K562 (cell line): Measurements from ENCODE around the gene FBRS. TPM values are rescaled to one million over a fixed set of nuclear protein-coding genes. Genes with fewer than 3 reads are reported as not detected.
A peak's percentile ranks its signal among the peaks of the same experiment; 100 is the strongest.

Source experiments
- ATAC-seq: fragments of 200-7000 bp; cut with Tn5 transposase; 3 replicates; pipeline ENCODE4 v1.9.1; 2020; ENCODE audit warnings: moderate library complexity
- BruUV-seq: library from RNA; stranded (reverse); fragments of 400-500 nt; replicated peaks from 2 replicates; lab custom pipeline; 2021; lab: Mats Ljungman, UMichigan
- CTCF ChIA-PET: fragments of 300-600 bp; formaldehyde crosslinking; extraction: SDS; loops from one replicate; lab custom pipeline; 2021; ENCODE audit warnings: low intra/inter-chr PET ratio; lab: Yijun Ruan, JAX
- POLR2A ChIA-PET: fragments of 300-600, 350-650 bp; sonication (Branson Sonifier 250); formaldehyde crosslinking; extraction: SDS; loops from one replicate; lab custom pipeline; 2021; ENCODE audit warnings: antibody characterized with exemption, inconsistent platforms; lab: Yijun Ruan, JAX
- DNase-seq, 4 experiments: peaks; one replicate each; pipeline versions ENCODE4 v3.0.0 to v3.0.0-alpha.2; 2011 to 2018; ENCODE audit warnings: low spot score in 3 of 4, mixed read lengths in 3 of 4; ENCODE audit errors: extremely low read depth in 1 of 4
- FAIRE-seq: peaks from 2 replicates; lab custom pipeline; 2011; peaks lifted over from hg19 to GRCh38; lab: Jason Lieb, UNC
- H2AFZ ChIP-seq: 2 replicates; pipeline ENCODE4 v1.6.0; 2011; ENCODE audit warnings: low read depth, low read length, control low read depth, inconsistent platforms
- H3K27ac ChIP-seq: fragments of 200-600 bp; 3 replicates; pipeline ENCODE4 v1.8.0; 2011; ENCODE audit warnings: low read depth, mild to moderate bottlenecking, control low read depth, inconsistent platforms, low read length, moderate library complexity, mixed read lengths; ENCODE audit errors: extremely low read depth
- H3K27me3 ChIP-seq, 2 experiments: fragments of 300-600 bp in 1 of 2; 2 replicates in 1 of 2; 3 replicates in 1 of 2; pipeline versions ENCODE4 v1.6.0 to v1.8.0; 2011; ENCODE audit warnings: inconsistent platforms in 2 of 2, low read length in 2 of 2, mild to moderate bottlenecking in 1 of 2, mixed read lengths in 1 of 2, moderate library complexity in 1 of 2; ENCODE audit not compliant: control insufficient read depth in 2 of 2, insufficient read depth in 2 of 2
- H3K36me3 ChIP-seq: fragments of 300-600 bp; 3 replicates; pipeline ENCODE4 v1.8.0; 2011; ENCODE audit warnings: mild to moderate bottlenecking, low read length, inconsistent platforms; ENCODE audit not compliant: control insufficient read depth, insufficient read depth
- H3K4me1 ChIP-seq, 2 experiments: fragments of 200-600 bp in 1 of 2; replicated peaks in 1 of 2; 2 replicates in 1 of 2; 3 replicates in 1 of 2; pipeline versions ENCODE4 v1.5.1 to v1.8.0; 2011; ENCODE audit warnings: inconsistent platforms in 2 of 2, low read length in 2 of 2, mild to moderate bottlenecking in 1 of 2, mixed read lengths in 1 of 2, moderate library complexity in 1 of 2; ENCODE audit not compliant: control insufficient read depth in 2 of 2, insufficient read depth in 2 of 2
- H3K4me2 ChIP-seq: 2 replicates; pipeline ENCODE4 v1.6.1; 2011; ENCODE audit warnings: low read length, control low read depth, inconsistent platforms, mixed read lengths; ENCODE audit not compliant: insufficient read depth
- H3K4me3 ChIP-seq: fragments of 200-600 bp; sonication (generic), shearing (Covaris generic); 2 replicates; pipeline ENCODE4 v1.5.1; 2016; ENCODE audit warnings: control low read depth, inconsistent platforms
- H3K79me2 ChIP-seq: fragments of 200-600 bp; 3 replicates; pipeline ENCODE4 v1.8.0; 2011; ENCODE audit warnings: low read length, inconsistent platforms; ENCODE audit not compliant: control insufficient read depth, insufficient read depth
- H3K9ac ChIP-seq, 2 experiments: 2 replicates each; pipeline versions ENCODE4 v1.6.0 to v1.6.1; 2011; ENCODE audit warnings: low read depth in 2 of 2, low read length in 2 of 2, control low read depth in 1 of 2, inconsistent platforms in 1 of 2, mild to moderate bottlenecking in 1 of 2, mixed read lengths in 1 of 2; ENCODE audit not compliant: insufficient read depth in 1 of 2
- H3K9me1 ChIP-seq: one replicate; pipeline ENCODE4 v1.6.0; 2011; ENCODE audit warnings: inconsistent platforms, mild to moderate bottlenecking, low read length, moderate library complexity; ENCODE audit not compliant: control insufficient read depth, insufficient read depth
- H3K9me3 ChIP-seq: replicated peaks from 2 replicates; pipeline ENCODE4 v1.5.1; 2011; ENCODE audit warnings: low read depth, low read length, inconsistent platforms; ENCODE audit not compliant: control insufficient read depth, insufficient read depth
- H4K20me1 ChIP-seq: replicated peaks from 2 replicates; pipeline ENCODE4 v1.6.1; 2011; ENCODE audit warnings: low read length, inconsistent platforms, mixed read lengths; ENCODE audit not compliant: control insufficient read depth, insufficient read depth
- ARNT ChIP-seq, 2 experiments: fragments of 450-650 bp; IDR thresholded peaks; 2 replicates each; pipeline ENCODE4 v1.6.1; 2016; ENCODE audit warnings: mild to moderate bottlenecking in 1 of 2
- CAMTA2 ChIP-seq: fragments of 250-450 bp; sonication (Bioruptor Pico); conservative IDR thresholded peaks from 2 replicates; pipeline ENCODE4 v1.5.1; 2022
- E4F1 ChIP-seq: fragments of 250-450 bp; sonication (Bioruptor Pico); IDR thresholded peaks from 2 replicates; pipeline ENCODE4 v1.5.0; 2021; ENCODE audit warnings: mild to moderate bottlenecking, borderline replicate concordance
- GABPB1 ChIP-seq: sonication (generic); formaldehyde crosslinking; IDR thresholded peaks from 2 replicates; pipeline ENCODE4 v1.8.0; 2022; ENCODE audit warnings: mild to moderate bottlenecking, missing genetic modification reagents
- KLF1 ChIP-seq: fragments of 450-650 bp; IDR thresholded peaks from 2 replicates; pipeline ENCODE4 v1.6.1; 2016; ENCODE audit warnings: missing genetic modification characterization, missing compliant biosample characterization
- KLF13 ChIP-seq: fragments of 450-650 bp; IDR thresholded peaks from 2 replicates; pipeline ENCODE4 v1.6.1; 2016; ENCODE audit warnings: missing genetic modification characterization, low read depth, mild to moderate bottlenecking, missing compliant biosample characterization, moderate library complexity, borderline replicate concordance
- NFXL1 ChIP-seq: fragments of 450-650 bp; formaldehyde crosslinking; IDR thresholded peaks from 2 replicates; pipeline ENCODE4 v1.4.0; 2021; ENCODE audit warnings: mild to moderate bottlenecking
- PHF20 ChIP-seq: fragments of 450-650 bp; IDR thresholded peaks from 2 replicates; pipeline ENCODE4 v1.6.1; 2018; ENCODE audit not compliant: partially characterized antibody
- PTTG1 ChIP-seq: fragments of 450-650 bp; IDR thresholded peaks from 2 replicates; pipeline ENCODE4 v1.6.1; 2016; ENCODE audit warnings: low read depth, mild to moderate bottlenecking, missing genetic modification characterization, missing compliant biosample characterization
- RBM22 ChIP-seq: fragments of 200-400 bp; formaldehyde crosslinking; IDR thresholded peaks from 2 replicates; pipeline ENCODE4 v1.6.1; 2018; ENCODE audit warnings: low read length, low read depth; ENCODE audit not compliant: poor library complexity, severe bottlenecking
- SMARCB1 ChIP-seq: IDR thresholded peaks from 2 replicates; pipeline ENCODE4 v1.6.1; 2011; ENCODE audit warnings: improper control_type of control experiment, low read depth; ENCODE audit not compliant: insufficient read length
- SRSF9 ChIP-seq: fragments of 200-400 bp; formaldehyde crosslinking; IDR thresholded peaks from 2 replicates; pipeline ENCODE4 v1.6.1; 2017; ENCODE audit warnings: low read depth, low read length, borderline replicate concordance
- ZNF589 ChIP-seq: fragments of 200-800 bp; sonication (Bioruptor generic); IDR thresholded peaks from 2 replicates; pipeline ENCODE4 v1.6.1; 2016; ENCODE audit warnings: low read depth, missing genetic modification characterization, missing compliant biosample characterization
- ZNF785 ChIP-seq: fragments of 250-450 bp; sonication (Bioruptor Pico); IDR thresholded peaks from 2 replicates; pipeline ENCODE4 v1.4.0; 2020; ENCODE audit warnings: mild to moderate bottlenecking
- WGBS: fragments of 100-300 bp; shearing (Covaris generic); methylation state at CpG from one replicate; pipeline ENCODE4 v1.1.6; 2016; ENCODE audit warnings: low coverage, mixed read lengths; ENCODE audit not compliant: insufficient coverage; ENCODE audit errors: missing lambda C conversion rate; 5-methylcytosine and 5-hydroxymethylcytosine counted together
- in situ Hi-C: fragments of 300-500 bp; cut with MboI; formaldehyde crosslinking; loops from 4 replicates; pipeline ENCODE4 v1.15.0; 2018; ENCODE audit warnings: inconsistent platforms, mixed read lengths
- intact Hi-C: fragments of 100-400 bp; cut with micrococcal nuclease; formaldehyde crosslinking; loops from 2 replicates; pipeline ENCODE4 v1.14.2; 2022
- polyA plus RNA-seq, 8 experiments: library from polyadenylated mRNA; depleted of rRNA in 4 of 8; stranded (reverse) in 5 of 8; unstranded in 3 of 8; fragments of >200 nt; fragmentation: Nextera tagmentation in 2 of 8; fragmentation: Illumina TruSeq in 1 of 8; extraction: Ambion mirVana in 2 of 8; extraction: Trizol in 1 of 8; gene quantifications; 2 replicates each; pipeline versions ENCODE4 v1.2.1 to v1.2.3, GENCODE V29; 2011 to 2014; ENCODE audit warnings: inconsistent platforms in 1 of 8, missing spikeins in 1 of 8
- total RNA-seq, 7 experiments: library from RNA; depleted of rRNA in 6 of 7; stranded (reverse); fragments of >200 nt in 6 of 7; fragmentation: Illumina TruSeq in 2 of 7; extraction: Trizol in 2 of 7; gene quantifications; 2 replicates each; pipeline versions ENCODE4 v1.2.1 to v1.2.3, GENCODE V29; 2011 to 2021; ENCODE audit warnings: low replicate concordance in 1 of 7
- TF ChIP-seq, protein P1 (sequence below): fragments of 250-450 bp; sonication (Bioruptor Pico); IDR thresholded peaks from 2 replicates; pipeline ENCODE4 v1.4.0; 2020
- TF ChIP-seq, protein P2 (sequence below): fragments of 450-650 bp; IDR thresholded peaks from 2 replicates; pipeline ENCODE4 v1.6.1; 2016; ENCODE audit warnings: borderline replicate concordance

Gene FBRS
- total and polyA plus RNA-seq, 9 of the 15 experiments (the other 6 are each of a cell fraction or from before 2014, with no cell fraction given): 0.32 to 59.5 (median 13.1) TPM

DNA sequence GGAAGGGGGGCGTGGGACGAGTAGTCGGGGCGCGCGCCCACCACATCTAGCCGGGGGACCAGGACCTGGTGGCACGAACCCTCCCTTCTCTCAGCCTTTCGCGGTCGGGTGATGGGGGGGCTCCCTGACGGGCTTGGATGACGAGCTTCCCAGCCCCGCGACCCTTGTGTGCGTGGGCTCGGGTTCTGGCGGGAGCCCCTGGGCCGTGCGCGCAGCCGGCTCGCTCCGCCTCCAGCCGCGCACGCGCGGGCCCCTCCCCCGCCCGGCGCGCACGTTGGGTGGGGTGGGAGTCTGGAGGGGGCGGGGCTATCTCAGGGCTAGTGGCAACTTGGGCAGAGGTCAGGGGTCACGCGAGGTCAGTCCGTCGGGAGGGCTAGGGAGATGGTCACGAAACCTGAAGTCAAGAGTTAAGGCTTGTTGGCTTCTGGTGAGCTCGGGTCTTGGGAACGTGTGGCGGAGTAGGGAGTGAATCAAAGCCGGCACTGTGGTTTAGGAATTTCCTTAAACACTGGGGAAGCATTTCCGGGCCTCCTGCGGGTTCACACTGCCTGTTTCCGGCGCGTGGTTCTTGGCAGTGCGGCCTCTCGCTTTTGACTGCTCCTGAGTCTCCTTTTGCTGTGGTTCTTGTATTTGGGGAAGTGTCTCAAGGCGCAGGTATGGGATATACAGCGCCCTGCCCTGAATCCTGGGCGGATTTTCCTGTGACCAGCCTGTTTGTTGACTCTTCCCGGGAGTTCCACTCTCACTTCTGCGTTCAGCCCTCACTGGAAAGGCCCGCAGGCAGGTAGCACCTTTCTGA is 40.8 kb downstream of the FBRS start, which contains the start of gene SRCAP:
Gene SRCAP, plus strand, starts transcription at position 356 of the 799 bp plus-strand sequence. CDS start 1,654 bp downstream, outside the sequence.
- ATAC-seq: peak; percentile 74
- Histone ChIP-seq H3K9me1 (no peaks in the 10 kb centered on the region), H3K27ac (peak within 1 kb of the TSS; percentile 100), H3K4me1 (peaks cover 22 to 27% of the 10 kb centered on the region in 2 experiments), H3K9ac (peak within 1 kb of the TSS; percentile 99 to 100), H3K36me3 (peaks cover 44% of the 10 kb centered on the region), H3K4me3 (peak within 1 kb of the TSS; percentile 82), H3K4me2 (peak within 1 kb of the TSS; percentile 95), H2AFZ (peak within 1 kb of the TSS; percentile 99), H4K20me1 (0 out of 2 replicates have a peak, but pooled peaks cover 7% of the 10 kb centered on the region), H3K79me2 (peaks cover 44% of the 10 kb centered on the region), H3K27me3 (no peaks in the 10 kb centered on the region), H3K9me3 (no peaks in the 10 kb centered on the region)
- under 1% methylated on average over 46 of the region's 57 CpGs for WGBS
- FAIRE-seq: peak; percentile 80
- peak; percentile 94 to 97 (median 95) for DNase-seq
- TSS peak; percentile 68 for BruUV-seq
- ChIA-PET CTCF (interaction anchor here (0.6 kb wide), 1 partner anchor 243 kb away, joined by 3 read pairs; no protein-coding TSS in a partner anchor), POLR2A (interaction anchor here (0.5 to 1.6 kb wide), 7 partner anchors 13 to 819 kb away, joined by 3 to 7 read pairs (median 3); partner anchors contain the start of gene ZNF764)
- in situ Hi-C loops: no loop called here
- intact Hi-C loops: loop anchor here (2.0 to 10.0 kb wide), 3 partner anchors 40 to 164 kb away; partner anchors contain the start of genes FBRS and ZNF747
- TF ChIP-seq GABPB1 (CRISPR knock-in tag): peak; percentile 72; the same call in 1 of the 2 replicates
- 0 out of 2 replicates have a peak, but pooled peaks have one; percentile 41 for TF ChIP-seq KLF13
- no peak for TF ChIP-seq NFXL1
- no peak for TF ChIP-seq ARNT (IDR thresholded peaks at IDR 0.05)
- no peak for TF ChIP-seq PTTG1 (tag)
- TF ChIP-seq PHF20: peak; percentile 36
- TF ChIP-seq, protein P1, sequence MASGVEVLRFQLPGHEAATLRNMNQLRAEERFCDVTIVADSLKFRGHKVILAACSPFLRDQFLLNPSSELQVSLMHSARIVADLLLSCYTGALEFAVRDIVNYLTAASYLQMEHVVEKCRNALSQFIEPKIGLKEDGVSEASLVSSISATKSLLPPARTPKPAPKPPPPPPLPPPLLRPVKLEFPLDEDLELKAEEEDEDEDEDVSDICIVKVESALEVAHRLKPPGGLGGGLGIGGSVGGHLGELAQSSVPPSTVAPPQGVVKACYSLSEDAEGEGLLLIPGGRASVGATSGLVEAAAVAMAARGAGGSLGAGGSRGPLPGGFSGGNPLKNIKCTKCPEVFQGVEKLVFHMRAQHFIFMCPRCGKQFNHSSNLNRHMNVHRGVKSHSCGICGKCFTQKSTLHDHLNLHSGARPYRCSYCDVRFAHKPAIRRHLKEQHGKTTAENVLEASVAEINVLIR: no peak
- TF ChIP-seq, protein P2, sequence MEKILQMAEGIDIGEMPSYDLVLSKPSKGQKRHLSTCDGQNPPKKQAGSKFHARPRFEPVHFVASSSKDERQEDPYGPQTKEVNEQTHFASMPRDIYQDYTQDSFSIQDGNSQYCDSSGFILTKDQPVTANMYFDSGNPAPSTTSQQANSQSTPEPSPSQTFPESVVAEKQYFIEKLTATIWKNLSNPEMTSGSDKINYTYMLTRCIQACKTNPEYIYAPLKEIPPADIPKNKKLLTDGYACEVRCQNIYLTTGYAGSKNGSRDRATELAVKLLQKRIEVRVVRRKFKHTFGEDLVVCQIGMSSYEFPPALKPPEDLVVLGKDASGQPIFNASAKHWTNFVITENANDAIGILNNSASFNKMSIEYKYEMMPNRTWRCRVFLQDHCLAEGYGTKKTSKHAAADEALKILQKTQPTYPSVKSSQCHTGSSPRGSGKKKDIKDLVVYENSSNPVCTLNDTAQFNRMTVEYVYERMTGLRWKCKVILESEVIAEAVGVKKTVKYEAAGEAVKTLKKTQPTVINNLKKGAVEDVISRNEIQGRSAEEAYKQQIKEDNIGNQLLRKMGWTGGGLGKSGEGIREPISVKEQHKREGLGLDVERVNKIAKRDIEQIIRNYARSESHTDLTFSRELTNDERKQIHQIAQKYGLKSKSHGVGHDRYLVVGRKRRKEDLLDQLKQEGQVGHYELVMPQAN: peak; percentile 88; the same call in 1 of the 2 replicates
- TF ChIP-seq ZNF785 (CRISPR knock-in tag): no peak
- TF ChIP-seq KLF1 (tag): 0 out of 2 replicates have a peak, but pooled peaks have one; percentile 26
- no peak for TF ChIP-seq CAMTA2
- no peak for TF ChIP-seq E4F1
- no peak for TF ChIP-seq SMARCB1
- no peak for TF ChIP-seq ZNF589 (CRISPR knock-in tag)
- no peak for TF ChIP-seq SRSF9
- TF ChIP-seq RBM22: no peak
